Naive thymus-derived CD4-positive, alpha-beta T cell (primary cell): ENCODE results near the gene PLAGL2. TPM values are rescaled to one million over a fixed set of nuclear protein-coding genes. Genes with fewer than 3 reads are reported as not detected.
"Not testable (repeated sequence)": the region's sequence is repeated elsewhere in the genome, so short reads cannot be mapped to it uniquely, and the experiment has no call there.

ENCODE experiments used
- ATAC-seq: fragments of 150-1000 bp; cut with Tn5 transposase; 2 replicates; pipeline ENCODE4 v1.10.0; 2021; ENCODE audit warnings: mild to moderate bottlenecking, moderate library complexity
- CTCF ChIA-PET: fragments of 350-600 bp; sonication (Branson Sonifier 250); formaldehyde crosslinking; loops from one replicate; lab custom pipeline; 2021; ENCODE audit warnings: antibody characterized with exemption; lab: Charles Lee
- POLR2A ChIA-PET: fragments of 350-600 bp; sonication (Branson Sonifier 250); formaldehyde crosslinking; loops from one replicate; lab custom pipeline; 2021; ENCODE audit warnings: antibody characterized with exemption, inconsistent platforms; lab: Charles Lee
- DNase-seq, 9 donors: peaks; one replicate each; pipeline versions ENCODE4 v3.0.0 to v3.0.0-alpha.2; 2020 to 2022; ENCODE audit warnings: mixed read lengths in 1 of 9
- H3K27ac ChIP-seq: one replicate; pipeline ENCODE4 v1.7.0; 2013; ENCODE audit warnings: mild to moderate bottlenecking, low read depth, low read length, moderate library complexity
- H3K27me3 ChIP-seq, 2 donors: one replicate each; pipeline ENCODE4 v1.7.0; 2013; ENCODE audit warnings: low read length in 2 of 2, mild to moderate bottlenecking in 2 of 2, moderate library complexity in 2 of 2; ENCODE audit not compliant: control insufficient read depth in 2 of 2, insufficient read depth in 2 of 2
- H3K36me3 ChIP-seq, 3 experiments: 1 replicate in 2 of 3; 2 replicates in 1 of 3; pipeline ENCODE4 v1.7.0; 2013; ENCODE audit warnings: low read length in 3 of 3, mild to moderate bottlenecking in 3 of 3, moderate library complexity in 1 of 3; ENCODE audit not compliant: insufficient read depth in 3 of 3, control insufficient read depth in 2 of 3
- H3K4me1 ChIP-seq, 2 donors: one replicate each; pipeline ENCODE4 v1.7.0; 2013; ENCODE audit warnings: low read length in 2 of 2, mild to moderate bottlenecking in 2 of 2, moderate library complexity in 1 of 2; ENCODE audit not compliant: control insufficient read depth in 2 of 2, insufficient read depth in 2 of 2
- H3K4me3 ChIP-seq: 2 replicates; pipeline ENCODE4 v1.7.0; 2013; ENCODE audit warnings: mild to moderate bottlenecking, low read length
- H3K9me3 ChIP-seq, 3 experiments: 1 replicate in 2 of 3; 2 replicates in 1 of 3; pipeline ENCODE4 v1.7.0; 2013; ENCODE audit warnings: low read length in 3 of 3; ENCODE audit not compliant: control insufficient read depth in 2 of 3
- H3K27ac Mint-ChIP-seq, 9 donors: one replicate each; pipeline ENCODE4 v1.8.0; 2020 to 2022; ENCODE audit warnings: mixed read lengths in 9 of 9, mild to moderate bottlenecking in 8 of 9, moderate library complexity in 5 of 9, inconsistent platforms in 2 of 9
- H3K27me3 Mint-ChIP-seq, 5 donors: one replicate each; pipeline ENCODE4 v1.8.0; 2021 to 2022; ENCODE audit warnings: mixed read lengths in 5 of 5, mild to moderate bottlenecking in 1 of 5
- H3K36me3 Mint-ChIP-seq, 5 donors: one replicate each; pipeline ENCODE4 v1.8.0; 2020 to 2022; ENCODE audit warnings: mixed read lengths in 5 of 5, mild to moderate bottlenecking in 3 of 5, inconsistent platforms in 1 of 5
- H3K4me1 Mint-ChIP-seq, 7 donors: one replicate each; pipeline ENCODE4 v1.8.0; 2020 to 2022; ENCODE audit warnings: mixed read lengths in 7 of 7, mild to moderate bottlenecking in 3 of 7, inconsistent platforms in 1 of 7
- H3K4me3 Mint-ChIP-seq, 10 donors: one replicate each; pipeline ENCODE4 v1.8.0; 2020 to 2022; ENCODE audit warnings: mild to moderate bottlenecking in 10 of 10, mixed read lengths in 10 of 10, moderate library complexity in 6 of 10, inconsistent platforms in 2 of 10
- H3K9me3 Mint-ChIP-seq, 11 donors: one replicate each; pipeline ENCODE4 v1.8.0; 2020 to 2022; ENCODE audit warnings: mixed read lengths in 11 of 11, mild to moderate bottlenecking in 4 of 11, inconsistent platforms in 1 of 11, moderate library complexity in 1 of 11
- intact Hi-C, 2 donors: fragments of 100-400 bp; cut with micrococcal nuclease; formaldehyde crosslinking; loops; one replicate each; pipeline ENCODE4 v1.15.1; 2023
- polyA plus RNA-seq, 2 donors: library from polyadenylated mRNA; unstranded; fragments of 300-500 nt; fragmentation: Illumina TruSeq; gene quantifications; one replicate each; pipeline ENCODE4 v1.2.3, GENCODE V29; 2021
- total RNA-seq, 6 experiments: library from RNA in 5 of 6; stranded (reverse) in 5 of 6; gene quantifications; 1 replicate in 5 of 6; 2 replicates in 1 of 6; pipeline ENCODE4 v1.2.3 and lab custom pipeline; 2021 to 2026

Gene PLAGL2
- total and polyA plus RNA-seq, 7 experiments from 2014 or later, result 3.1 to 30.1 (median 16.4) TPM

DNA sequence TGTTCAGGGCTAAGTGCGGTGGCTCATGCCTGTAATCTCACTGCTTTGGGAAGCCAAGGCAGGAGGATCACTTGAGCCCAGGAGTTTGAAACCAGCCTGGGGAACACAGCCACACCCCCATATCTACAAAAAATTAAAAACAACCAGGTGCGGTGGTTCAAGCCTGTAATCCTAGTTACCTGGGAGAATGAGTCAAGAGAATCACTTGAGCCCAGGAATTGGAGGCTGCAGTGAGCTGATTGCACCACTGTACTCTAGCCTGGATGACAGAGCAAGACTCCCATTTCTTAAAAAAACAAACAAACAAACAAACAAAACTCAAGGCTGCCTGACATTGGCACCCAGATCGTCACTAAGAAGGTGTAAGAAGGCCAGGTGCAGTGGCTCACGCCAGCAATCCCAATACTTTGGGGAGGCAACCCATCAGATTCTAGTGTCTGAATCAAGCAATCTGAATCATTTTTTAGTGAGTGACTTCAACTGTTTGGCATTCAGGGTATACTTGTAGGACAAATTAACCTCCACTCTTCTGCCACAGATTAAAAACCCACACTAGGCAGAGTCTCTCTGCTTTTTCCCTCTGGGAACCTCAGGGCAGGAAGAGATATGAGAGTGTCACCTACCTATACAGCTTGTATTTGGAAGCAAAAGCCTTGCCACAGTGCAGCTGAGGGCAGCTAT lies 6.1 kb downstream of the PLAGL2 start:
- peaks cover 42 to 64% (median 53%) of the 10 kb centered on the region in 7 donors for H3K4me1 Mint-ChIP-seq
- no peaks in the 10 kb centered on the region for H3K9me3 ChIP-seq
- no peak for ATAC-seq
- ChIA-PET CTCF (no interaction called here), POLR2A (no interaction called here)
- H3K4me3 ChIP-seq, result no peak overlapping the region
- intact Hi-C loops, result loop anchor here in 1 of 2 donors (10.0 kb wide), 1 partner anchor 533 kb away; no protein-coding TSS in a partner anchor
- peaks cover 13 to 59% (median 13%) of the 10 kb centered on the region in 3 experiments for H3K36me3 ChIP-seq
- no peak overlapping the region for H3K27ac ChIP-seq
- H3K27me3 ChIP-seq, result no peaks in the 10 kb centered on the region
- no peak overlapping the region for H3K4me3 Mint-ChIP-seq
- no peaks in the 10 kb centered on the region for H3K9me3 Mint-ChIP-seq
- DNase-seq, result no peak
- peaks cover 0 to 25% (median 5%) of the 10 kb centered on the region in 5 donors for H3K36me3 Mint-ChIP-seq
- H3K27ac Mint-ChIP-seq, result peak overlapping the region in 3 of 9 donors; percentile 17 to 81 (median 42)
- peaks cover 18 to 24% of the 10 kb centered on the region in 2 donors for H3K4me1 ChIP-seq
- H3K27me3 Mint-ChIP-seq, result no peaks in the 10 kb centered on the region

- H3K36me3 Mint-ChIP-seq, result peaks cover 0 to 45% (median 9%) of the 10 kb centered on the region in 5 donors
These were observed 8.5 kb downstream of the PLAGL2 start for GRCh38 chr20:32199006-32199405.

GRCh38 chr20:32197136-32197535 lies 10.4 kb downstream of the PLAGL2 start:
- H3K36me3 ChIP-seq, result peaks cover 11 to 71% (median 13%) of the 10 kb centered on the region in 3 experiments
- POLR2A ChIA-PET, H3K9me3 ChIP-seq, H3K27ac Mint-ChIP-seq, H3K4me3 Mint-ChIP-seq, CTCF ChIA-PET, H3K4me3 ChIP-seq, intact Hi-C loops, H3K27me3 Mint-ChIP-seq, H3K27ac ChIP-seq, H3K4me1 ChIP-seq, H3K9me3 Mint-ChIP-seq, DNase-seq, ATAC-seq, H3K27me3 ChIP-seq: not testable (repeated sequence)
- Mint-ChIP-seq H3K36me3 (peaks cover 0 to 44% (median 9%) of the 10 kb centered on the region in 5 donors), H3K4me1 (peaks cover 12 to 32% (median 16%) of the 10 kb centered on the region in 7 donors)

More at GRCh38 chr20:32199006-32199405, 8.5 kb downstream of the PLAGL2 start:
- Histone ChIP-seq H3K4me3 (no peak overlapping the region), H3K27ac (no peak overlapping the region), H3K36me3 (peaks cover 13 to 73% (median 13%) of the 10 kb centered on the region in 3 experiments), H3K4me1 (peaks cover 4 to 5% of the 10 kb centered on the region in 2 donors), H3K27me3 (no peaks in the 10 kb centered on the region), H3K9me3 (no peaks in the 10 kb centered on the region)
- ChIA-PET CTCF (no interaction called here), POLR2A (interaction anchor here (0.6 to 0.7 kb wide), 2 partner anchors 10 to 118 kb away, joined by 3 read pairs; no protein-coding TSS in a partner anchor)
- Mint-ChIP-seq H3K27me3 (no peaks in the 10 kb centered on the region), H3K4me1 (peaks cover 22 to 47% (median 29%) of the 10 kb centered on the region in 7 donors), H3K4me3 (no peak overlapping the region), H3K27ac (peak overlapping the region in 3 of 9 donors; percentile 22 to 40 (median 30)), H3K9me3 (no peaks in the 10 kb centered on the region)
- DNase-seq (no peak), ATAC-seq (no peak)
- intact Hi-C loops, result no loop called here

GRCh38 chr20:32196613-32197012 lies 10.9 kb downstream of the PLAGL2 start:
- H3K4me1 ChIP-seq, H3K27me3 Mint-ChIP-seq, H3K27ac Mint-ChIP-seq, H3K9me3 ChIP-seq, CTCF ChIA-PET, H3K27me3 ChIP-seq, POLR2A ChIA-PET, H3K4me3 Mint-ChIP-seq, H3K9me3 Mint-ChIP-seq, intact Hi-C loops, ATAC-seq, H3K4me3 ChIP-seq, DNase-seq, H3K27ac ChIP-seq: not testable (repeated sequence)
- peaks cover 6 to 66% (median 9%) of the 10 kb centered on the region in 3 experiments for H3K36me3 ChIP-seq
- Mint-ChIP-seq H3K4me1 (peaks cover 9 to 29% (median 13%) of the 10 kb centered on the region in 7 donors), H3K36me3 (peaks cover 0 to 41% (median 9%) of the 10 kb centered on the region in 5 donors)

GRCh38 chr20:32195581-32195980 lies 12.0 kb downstream of the PLAGL2 start:
- H3K27me3 Mint-ChIP-seq, result no peaks in the 10 kb centered on the region
- Histone ChIP-seq H3K9me3 (no peaks in the 10 kb centered on the region), H3K36me3 (peaks cover 0 to 56% (median 5%) of the 10 kb centered on the region in 3 experiments), H3K27ac (no peak overlapping the region), H3K4me1 (no peaks in the 10 kb centered on the region), H3K4me3 (no peak overlapping the region), H3K27me3 (no peaks in the 10 kb centered on the region)
- POLR2A ChIA-PET, result no interaction called here
- CTCF ChIA-PET, result no interaction called here
- no peak overlapping the region for H3K4me3 Mint-ChIP-seq
- H3K4me1 Mint-ChIP-seq, result peaks cover 7 to 28% (median 14%) of the 10 kb centered on the region in 7 donors
- DNase-seq (no peak), ATAC-seq (no peak)
- peak overlapping the region in 2 of 9 donors; percentile 12 to 28 for H3K27ac Mint-ChIP-seq
- intact Hi-C loops, result no loop called here
- no peaks in the 10 kb centered on the region for H3K9me3 Mint-ChIP-seq
- peaks cover 0 to 35% (median 9%) of the 10 kb centered on the region in 5 donors for H3K36me3 Mint-ChIP-seq

DNA sequence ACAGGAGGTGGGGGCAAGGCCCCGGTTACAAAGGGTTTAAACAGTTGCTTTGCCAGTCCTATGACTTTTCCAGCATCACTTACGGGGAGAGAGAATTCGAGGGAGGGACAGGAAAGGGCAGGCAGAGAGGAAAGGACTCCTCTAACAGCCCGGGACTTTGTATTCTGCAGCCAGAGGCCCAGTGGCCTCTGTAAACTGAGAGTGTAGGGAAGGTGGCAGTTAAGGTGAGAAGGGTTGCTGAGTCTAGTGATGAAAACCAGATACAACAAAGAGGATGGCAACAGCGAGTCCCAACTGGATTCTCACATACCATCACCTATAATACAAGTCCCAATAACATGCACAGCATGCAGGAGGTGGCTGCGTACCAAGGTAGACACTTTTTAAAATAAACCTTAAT lies 13.5 kb downstream of the PLAGL2 start:
- intact Hi-C loops, result no loop called here
- CTCF ChIA-PET, result no interaction called here
- Mint-ChIP-seq H3K27me3 (no peaks in the 10 kb centered on the region), H3K36me3 (peaks cover 0 to 31% (median 7%) of the 10 kb centered on the region in 5 donors), H3K4me3 (peak overlapping the region in 1 of 10 donors; percentile 35), H3K4me1 (peaks cover 3 to 32% (median 22%) of the 10 kb centered on the region in 7 donors), H3K9me3 (no peaks in the 10 kb centered on the region), H3K27ac (peak overlapping the region in 3 of 9 donors; percentile 6 to 81 (median 54))
- no peak overlapping the region for H3K27ac ChIP-seq
- H3K4me3 ChIP-seq, result no peak overlapping the region
- DNase-seq (no peak), ATAC-seq (no peak)
- POLR2A ChIA-PET, result interaction anchor here (1.0 kb wide), 1 partner anchor 99 kb away, joined by 3 read pairs; no protein-coding TSS in a partner anchor
- H3K36me3 ChIP-seq, result peaks cover 0 to 43% (median 0%) of the 10 kb centered on the region in 3 experiments
- H3K27me3 ChIP-seq, result no peaks in the 10 kb centered on the region
- no peaks in the 10 kb centered on the region for H3K9me3 ChIP-seq
- peaks cover 6 to 7% of the 10 kb centered on the region in 2 donors for H3K4me1 ChIP-seq
